ENCODE measurements around the gene PIGA.

PIGA gene, protein sequence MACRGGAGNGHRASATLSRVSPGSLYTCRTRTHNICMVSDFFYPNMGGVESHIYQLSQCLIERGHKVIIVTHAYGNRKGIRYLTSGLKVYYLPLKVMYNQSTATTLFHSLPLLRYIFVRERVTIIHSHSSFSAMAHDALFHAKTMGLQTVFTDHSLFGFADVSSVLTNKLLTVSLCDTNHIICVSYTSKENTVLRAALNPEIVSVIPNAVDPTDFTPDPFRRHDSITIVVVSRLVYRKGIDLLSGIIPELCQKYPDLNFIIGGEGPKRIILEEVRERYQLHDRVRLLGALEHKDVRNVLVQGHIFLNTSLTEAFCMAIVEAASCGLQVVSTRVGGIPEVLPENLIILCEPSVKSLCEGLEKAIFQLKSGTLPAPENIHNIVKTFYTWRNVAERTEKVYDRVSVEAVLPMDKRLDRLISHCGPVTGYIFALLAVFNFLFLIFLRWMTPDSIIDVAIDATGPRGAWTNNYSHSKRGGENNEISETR

DNA sequence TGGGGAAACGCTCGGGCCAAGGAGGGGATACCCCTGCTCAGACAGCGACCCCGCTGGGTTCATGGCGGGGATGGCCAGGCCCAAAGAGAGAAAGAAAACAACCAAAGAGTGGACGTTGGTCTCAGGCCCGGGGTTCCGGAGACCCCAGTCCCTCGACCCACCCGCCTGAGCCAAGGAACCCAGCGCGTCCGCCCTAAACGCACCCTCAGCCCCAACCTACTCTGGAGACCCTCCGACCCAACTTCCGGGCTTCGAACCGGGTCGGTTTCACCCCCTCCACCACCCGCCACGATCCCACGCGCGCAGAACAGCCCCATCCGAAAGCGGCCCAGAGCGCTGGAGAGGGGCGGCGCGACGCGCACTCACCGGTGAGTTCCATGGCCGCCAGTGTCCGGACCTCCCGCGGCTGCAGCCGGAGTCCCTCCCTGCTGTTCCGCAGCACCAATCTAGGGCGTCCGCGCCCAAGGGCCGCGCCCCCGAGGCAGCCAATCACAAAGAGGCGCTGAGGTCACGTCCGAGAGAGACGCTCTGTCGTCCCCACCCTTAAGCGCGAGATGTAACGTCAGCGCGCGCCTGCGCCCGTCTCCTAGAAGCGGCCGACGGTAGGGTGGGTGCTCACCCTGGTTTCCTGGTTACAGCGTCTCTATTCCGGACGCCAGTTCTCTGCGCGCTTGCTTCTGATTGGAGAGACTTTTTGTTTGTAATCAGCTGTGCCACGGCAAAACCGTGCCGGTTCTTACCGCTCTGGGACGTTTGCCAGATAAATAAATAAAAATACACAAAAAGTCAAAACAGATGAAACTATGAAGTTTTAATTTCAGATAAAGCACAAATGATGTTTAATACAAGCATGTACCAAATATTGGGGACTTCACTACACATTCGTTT, at the start of gene PIGA:
Gene PIGA (minus strand): TSS at position 389 of the 888 bp plus-strand sequence. CDS start 3,593 bp downstream, outside the sequence.
- peak; percentile 81 for DNase-seq (ENCODE audit: low read depth)

DNA sequence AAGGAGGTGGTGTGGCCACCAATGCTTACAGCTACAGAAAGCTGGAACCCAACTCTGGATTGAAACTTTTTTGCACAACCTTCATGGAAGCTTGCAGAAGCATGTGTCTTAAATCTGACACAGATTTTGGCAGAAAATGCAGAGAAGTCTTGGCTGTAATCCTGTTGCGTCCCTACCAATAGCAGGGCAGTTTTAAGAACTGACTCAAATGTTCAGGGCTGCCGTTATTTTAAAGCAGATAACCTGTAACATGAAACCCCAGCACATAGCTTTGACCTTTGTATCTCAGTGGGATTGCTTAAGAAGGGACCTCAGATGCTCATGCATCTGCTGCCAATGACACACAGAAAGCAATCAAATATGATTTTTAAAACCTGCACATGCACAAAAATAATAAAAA, 49.0 kb upstream of the PIGA start, which contains the start of gene VEGFD:
Gene VEGFD (minus strand): TSS at position 110 of the 400 bp plus-strand sequence. CDS start 467 bp downstream, outside the sequence.
- DNase-seq (ENCODE audit: low read depth): no peak

DNA sequence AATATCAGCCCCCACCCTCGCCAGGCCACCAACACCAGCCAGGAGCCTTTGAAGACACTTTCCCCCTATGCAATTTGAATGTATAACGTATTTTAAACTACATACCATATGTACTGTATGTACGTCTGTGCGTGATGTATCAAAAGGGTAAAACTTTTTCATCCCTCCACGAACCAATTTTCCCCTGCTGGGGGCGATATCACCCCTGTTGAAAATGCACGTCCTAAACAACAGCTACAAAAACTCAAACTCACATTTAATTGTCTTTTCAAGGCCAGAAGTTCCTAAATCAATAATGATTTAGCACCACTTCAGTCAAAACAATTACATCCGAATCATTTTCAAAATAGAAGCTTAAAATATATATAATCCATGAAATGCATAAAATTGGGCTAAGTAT, 47.5 kb upstream of the PIGA start:
- no peak for DNase-seq (ENCODE audit: low read depth)

DNA sequence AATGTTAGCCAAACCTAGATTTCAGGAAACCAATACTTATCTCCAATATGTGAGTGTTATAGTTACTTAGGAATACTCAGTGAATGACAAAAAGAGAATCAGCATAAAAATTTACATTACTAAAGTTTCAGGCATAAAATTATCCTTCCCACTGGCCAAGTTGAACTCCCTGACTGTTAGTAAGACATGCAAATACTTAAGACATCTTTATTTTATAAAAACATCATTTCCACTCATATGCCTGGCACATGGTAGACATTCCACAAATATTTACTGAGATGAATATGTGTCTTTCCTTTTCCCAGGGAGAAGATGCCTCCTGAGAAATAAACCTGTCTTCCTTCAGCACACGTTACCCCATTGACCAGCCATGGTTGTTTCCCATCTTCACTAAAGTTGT, 41.6 kb upstream of the PIGA start:
- DNase-seq (ENCODE audit: low read depth): no peak

DNA sequence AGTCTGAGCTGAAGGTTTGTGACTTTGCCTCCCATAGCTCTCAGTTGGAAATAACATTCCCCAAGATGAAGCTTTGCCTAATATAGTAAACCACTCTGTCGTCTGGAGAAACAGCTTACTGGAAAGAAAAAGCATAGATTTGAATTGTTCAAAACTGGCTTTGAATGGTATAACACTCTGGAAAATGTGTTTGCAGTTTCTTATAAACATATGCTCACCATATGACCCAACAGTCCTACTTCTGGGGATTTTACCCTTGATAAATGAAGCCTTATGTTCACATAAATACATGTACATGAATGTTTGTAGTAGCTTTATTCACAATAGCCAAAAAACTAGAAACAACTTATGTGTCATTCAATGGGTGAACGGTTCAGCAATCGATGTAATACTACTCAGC, 38.7 kb upstream of the PIGA start:
- DNase-seq (ENCODE audit: low read depth): no peak

DNA sequence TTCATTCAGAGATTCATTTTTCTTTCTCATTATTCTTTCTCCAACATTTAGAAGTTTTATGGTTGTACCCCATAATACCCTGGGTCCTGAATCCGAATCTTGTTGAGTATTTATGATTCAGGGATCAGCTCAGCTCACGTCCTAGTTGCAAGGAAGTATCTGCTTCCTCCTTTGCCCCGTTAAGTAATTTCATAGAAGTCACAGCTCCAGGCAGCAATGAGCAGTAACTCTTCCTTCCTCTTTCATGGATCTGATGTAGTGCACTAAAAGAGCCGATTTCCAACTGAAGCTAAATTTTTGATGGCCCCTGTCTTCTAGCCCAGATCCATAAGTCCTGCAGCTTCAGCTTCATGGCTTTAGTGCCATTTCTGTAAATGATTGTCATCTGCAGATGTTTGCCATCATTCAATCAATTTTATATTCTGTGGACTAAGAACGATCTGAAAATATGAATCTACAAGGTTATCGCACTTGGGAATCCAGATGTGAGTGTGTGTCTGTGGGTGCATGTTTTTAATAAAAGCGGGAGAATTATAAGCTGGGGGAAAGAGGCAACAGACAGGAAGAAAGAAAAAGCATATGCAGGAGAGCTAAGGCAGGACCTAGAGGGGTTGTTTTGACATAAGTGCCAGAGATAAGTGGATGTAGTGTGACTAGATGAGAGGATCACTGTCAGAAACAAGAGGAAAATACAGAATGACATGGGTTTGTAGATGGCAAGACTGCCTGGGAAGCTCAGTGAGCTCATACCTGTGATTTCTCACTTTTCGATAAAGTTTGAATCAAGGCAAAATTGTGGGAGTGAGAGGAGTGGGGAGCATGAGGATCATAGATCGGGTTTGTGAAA, 31.4 kb upstream of the PIGA start:
- no peak for DNase-seq (ENCODE audit: low read depth)

DNA sequence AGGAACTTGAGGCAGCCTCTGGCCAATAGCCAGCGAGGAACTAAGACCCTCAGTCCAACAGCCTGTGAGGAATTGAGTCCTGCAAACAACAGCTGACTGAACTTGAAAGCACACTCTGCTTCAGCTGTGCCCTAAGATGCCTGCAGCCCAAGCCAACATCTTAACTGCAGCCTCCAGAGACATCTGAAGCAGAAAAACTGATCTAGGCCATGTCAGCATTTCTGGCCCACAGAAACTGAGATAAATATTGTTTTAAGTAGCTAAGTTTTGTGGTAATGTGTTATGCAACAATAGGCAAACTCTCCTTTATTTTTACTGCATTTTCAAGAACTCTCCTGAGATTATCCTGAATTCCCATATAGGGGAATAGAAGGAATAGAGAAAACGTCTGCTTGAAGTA, 24.4 kb upstream of the PIGA start:
- no peak for DNase-seq (ENCODE audit: low read depth)

DNA sequence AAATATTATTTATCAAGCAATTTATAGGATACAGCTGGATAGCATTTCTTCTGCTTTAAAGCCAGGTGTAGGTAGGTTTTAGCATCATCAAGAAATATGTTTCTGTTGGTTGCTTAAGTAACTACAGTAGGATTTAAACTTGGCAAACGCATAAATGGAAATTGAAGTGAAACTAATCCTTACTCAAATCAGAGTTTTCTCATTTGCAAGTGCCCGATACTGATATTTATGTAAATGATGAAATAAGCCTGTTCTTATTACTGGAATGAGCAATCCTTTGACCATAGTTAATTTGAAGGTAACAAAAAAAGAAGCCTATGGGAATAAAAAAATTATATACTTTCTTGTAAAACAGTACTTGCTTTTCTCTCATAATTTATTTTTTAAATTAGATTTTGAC, 23.2 kb upstream of the PIGA start:
- DNase-seq (ENCODE audit: low read depth): no peak

DNA sequence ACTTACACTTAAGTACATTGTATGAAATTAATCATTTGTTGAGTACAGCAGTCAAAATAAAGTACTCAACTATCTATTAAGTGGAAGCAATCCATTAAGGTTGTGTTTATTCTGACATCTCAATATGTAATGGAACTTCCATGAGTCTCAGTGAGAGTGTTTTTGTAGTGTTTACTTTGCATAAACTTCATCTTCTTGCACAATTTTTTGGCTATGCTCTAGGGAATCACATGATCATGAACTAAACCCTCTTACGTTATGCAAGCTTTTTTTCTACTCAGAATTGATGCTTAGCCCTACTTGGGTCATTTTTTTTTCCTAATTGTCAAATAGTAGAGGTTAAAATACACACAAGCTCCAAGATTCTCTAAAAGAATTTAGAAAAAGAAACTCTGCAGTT, 21.1 kb upstream of the PIGA start:
- no peak for DNase-seq (ENCODE audit: low read depth)

DNA sequence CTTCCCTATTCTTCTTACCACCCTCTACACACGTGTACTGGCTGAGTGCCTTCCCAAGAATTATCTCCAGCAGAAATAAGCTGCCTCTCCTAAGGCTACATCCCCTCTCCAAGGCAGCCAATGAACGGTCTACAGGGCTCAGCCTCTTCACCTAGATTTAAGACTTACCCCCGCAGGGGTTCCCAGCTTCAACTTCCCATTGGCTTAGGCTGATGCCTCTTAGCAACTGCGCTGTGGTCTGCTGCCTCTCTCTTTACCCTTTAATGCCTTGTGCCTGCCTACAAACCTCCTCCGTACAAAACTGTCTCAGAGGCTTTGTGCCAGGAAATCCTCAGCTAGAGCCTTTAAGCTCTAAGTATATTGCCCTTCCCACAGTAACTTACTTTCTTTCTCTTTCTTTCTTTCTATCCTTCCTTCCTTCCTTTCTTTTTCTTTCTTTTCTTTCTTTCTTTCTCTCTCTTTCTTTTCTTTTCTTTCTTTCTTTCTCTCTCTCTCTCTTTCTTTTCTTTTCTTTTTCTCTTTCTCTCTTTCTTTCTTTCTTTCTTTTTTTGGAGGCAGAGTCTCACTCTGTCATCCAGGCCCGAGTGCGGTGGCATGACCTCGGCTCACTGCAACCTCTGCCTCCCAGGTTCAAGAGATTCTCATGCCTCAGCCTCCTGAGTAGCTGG, 15.1 kb upstream of the PIGA start:
- no peak for DNase-seq (ENCODE audit: low read depth)

DNA sequence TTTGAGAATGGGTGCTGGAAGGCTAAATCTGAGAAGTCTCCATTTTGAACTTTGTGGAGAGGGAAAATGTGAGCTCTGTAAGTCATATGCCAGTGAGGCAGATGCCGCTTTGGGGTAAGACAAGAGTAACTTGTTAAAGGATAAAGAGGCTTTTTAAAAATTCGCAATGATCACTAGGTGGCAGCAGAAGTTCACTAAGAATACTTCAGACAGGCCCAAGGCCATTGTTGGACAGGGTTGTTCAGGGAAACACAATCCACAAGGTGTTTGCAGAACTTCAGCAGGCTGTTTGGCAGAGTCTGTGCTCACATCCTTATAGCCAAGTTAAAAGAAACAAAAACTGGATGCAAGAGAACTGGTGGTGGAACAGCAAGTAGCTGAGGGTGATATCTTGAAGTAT, 13.7 kb upstream of the PIGA start:
- no peak for DNase-seq (ENCODE audit: low read depth)

DNA sequence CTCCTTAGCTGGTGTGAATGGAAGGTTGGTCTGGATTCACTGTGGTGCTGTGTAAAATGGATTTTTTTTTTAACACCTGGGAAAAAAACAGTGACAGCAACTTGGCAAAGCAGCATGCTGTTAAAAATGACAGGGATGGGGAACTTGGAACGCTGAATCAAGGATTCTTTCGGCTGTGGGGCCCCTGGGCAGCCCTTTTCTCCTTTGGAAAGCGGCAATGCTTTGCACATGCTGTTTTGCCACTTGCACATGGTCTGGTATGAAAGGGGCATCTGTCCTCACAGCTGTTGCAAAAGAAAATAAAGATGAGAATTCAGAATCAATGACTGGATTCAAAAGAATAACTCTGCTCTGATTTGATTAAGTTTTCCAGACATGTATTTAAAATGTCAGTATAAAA, 10.7 kb upstream of the PIGA start:
- DNase-seq (ENCODE audit: low read depth): no peak

DNA sequence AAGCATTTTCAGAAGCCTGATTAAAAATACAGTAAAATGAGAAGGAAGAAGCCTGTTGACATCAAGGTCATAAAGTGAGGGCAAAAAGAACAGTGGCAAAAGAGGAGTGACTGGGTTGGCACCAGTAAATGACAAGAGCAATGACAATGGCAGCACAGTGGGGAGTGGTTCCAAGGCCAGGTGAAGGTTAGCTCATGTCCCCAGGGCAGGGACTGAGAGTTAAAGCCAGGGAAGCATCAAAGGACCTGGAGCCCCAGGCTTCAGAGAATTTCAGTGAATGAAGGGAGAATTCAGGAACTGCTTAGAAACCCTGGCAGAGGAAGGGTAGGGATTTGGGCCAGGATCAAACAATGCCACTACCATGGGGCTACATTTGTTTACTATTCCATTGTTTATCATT, 8.8 kb upstream of the PIGA start:
- DNase-seq (ENCODE audit: low read depth): no peak

DNA sequence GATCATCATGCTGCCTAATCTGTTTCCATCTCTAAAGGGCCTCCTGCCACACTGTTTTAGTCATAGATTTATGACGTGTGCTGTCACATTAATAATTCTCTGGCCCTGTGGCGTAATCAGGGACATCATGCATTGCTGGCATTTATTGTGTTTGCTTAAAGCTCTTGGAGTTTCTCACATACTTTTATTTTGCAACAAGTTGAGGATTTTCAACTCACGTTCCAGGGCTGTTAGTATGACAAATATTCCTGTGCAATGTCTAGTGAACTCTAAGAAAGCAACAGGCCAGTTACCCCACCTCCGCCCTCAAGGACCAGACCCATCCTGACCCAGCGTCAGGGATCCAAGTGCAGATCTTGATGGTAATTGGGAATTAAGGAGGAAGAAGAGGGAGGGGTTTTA, 7.8 kb upstream of the PIGA start:
- no peak for DNase-seq (ENCODE audit: low read depth)

DNA sequence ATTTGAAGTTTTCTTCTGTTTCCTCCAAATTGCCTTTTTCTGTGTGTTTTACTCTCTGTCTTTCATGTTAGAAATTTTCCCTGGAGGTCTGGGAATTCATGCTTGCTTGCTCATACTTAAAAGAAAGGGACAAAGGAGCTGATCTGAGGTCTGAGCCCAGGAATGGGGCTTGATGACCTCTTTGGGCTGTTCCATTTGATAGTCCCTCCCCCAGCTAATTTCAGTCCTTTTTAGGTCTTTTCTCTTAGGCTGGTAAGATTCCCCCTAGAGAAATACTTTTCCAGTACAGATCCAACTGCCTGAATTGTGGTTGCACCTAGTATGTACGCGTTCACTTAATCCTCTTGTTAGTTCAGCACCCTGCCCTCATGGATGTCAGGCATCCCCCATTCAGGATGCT, 5.5 kb upstream of the PIGA start:
- no peak for DNase-seq (ENCODE audit: low read depth)

DNA sequence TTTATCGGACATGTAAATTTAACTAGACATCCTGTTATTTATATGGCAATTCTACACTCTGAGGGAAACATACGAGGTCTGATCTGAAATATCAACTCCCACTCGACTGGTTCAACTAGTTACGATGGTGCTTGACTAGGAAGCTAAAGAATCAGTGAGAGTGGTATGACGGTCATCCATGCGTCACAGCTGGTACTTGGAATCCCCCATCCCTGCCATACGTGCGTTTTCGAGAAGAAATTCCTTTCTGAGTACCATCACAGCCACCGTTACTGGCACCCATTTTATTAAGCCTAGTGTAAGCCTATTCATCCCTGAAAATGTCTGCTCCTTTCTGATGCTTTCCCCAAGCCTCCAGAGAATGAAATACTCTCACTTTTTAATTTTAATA, 695 bp upstream of the PIGA start:
- DNase-seq (ENCODE audit: low read depth): no peak

DNA sequence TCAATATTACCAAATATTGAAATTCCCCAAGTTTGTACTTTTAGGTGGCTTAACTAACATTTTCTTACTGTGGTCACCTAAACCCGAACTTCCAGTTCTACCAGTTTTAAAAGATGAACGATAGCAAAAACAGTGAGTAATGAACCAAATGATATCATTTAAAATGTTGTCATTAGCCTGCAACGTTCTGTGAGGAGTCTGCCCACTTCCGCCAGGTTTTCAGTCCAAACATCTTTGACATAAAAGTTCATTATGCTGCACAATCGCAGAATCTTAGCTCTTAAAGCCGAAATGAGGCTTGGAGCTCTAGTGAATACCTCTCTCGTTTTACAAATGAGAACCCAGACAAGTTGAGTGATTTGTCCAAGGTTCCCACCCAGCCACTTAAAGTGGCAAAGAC, 762 bp downstream of the PIGA start:
- no peak for DNase-seq (ENCODE audit: low read depth)

DNA sequence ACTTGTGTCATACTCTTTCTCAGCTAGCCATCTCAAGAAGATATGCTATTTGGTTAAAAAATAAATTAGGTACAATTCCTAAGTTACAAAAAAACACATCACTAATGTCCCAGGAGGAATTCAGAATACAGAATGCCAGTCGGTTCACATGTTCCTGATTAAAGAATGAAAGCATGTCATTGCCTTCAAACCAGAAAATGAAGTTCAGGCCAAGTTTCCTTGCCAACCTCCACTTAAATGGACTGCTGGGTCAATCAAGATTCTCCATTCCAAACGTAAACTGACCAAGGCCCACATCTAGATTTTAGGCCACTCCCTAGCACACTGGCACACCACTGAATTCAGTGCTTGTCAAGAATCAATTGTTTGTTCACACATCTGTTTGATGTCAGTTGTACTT, 6.5 kb downstream of the PIGA start:
- DNase-seq (ENCODE audit: low read depth): no peak

DNA sequence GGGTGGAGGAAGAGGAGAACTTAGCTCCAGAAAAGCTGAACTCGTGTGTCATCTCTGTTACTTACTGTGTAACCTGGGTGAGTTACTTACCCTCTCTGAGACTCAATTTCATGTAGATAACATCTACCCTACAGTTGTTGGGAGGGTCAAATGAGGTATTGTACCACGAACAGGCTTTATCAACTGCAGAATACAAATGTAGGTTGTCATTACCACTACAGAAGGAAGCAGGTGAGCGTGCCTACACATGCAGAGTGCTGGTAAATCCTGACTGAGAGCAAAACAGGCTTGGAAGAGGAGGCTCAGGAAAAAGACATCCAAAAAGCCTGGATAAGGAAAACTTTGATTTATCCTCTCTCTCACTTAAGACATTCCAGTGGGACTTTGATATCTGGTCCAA, 7.2 kb downstream of the PIGA start:
- no peak for DNase-seq (ENCODE audit: low read depth)

DNA sequence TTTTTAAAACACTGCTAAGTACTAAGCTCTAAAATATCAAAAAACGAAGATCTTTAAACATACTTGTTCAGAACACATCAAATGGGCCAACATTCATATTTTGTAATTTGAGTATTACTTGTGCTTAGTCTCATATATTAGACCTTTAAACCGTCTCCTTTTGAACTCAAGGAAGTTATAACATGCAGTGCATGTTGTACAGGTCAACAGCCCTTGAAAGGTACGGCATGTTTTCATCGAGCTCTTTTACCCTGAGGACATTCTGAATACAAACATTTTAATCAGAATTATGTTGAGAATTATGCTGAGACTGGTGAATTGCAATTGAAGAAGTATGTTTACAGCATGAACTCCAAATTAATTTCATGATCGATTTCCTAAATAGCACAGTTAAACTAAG, 12.9 kb downstream of the PIGA start:
- DNase-seq (ENCODE audit: low read depth): no peak

DNA sequence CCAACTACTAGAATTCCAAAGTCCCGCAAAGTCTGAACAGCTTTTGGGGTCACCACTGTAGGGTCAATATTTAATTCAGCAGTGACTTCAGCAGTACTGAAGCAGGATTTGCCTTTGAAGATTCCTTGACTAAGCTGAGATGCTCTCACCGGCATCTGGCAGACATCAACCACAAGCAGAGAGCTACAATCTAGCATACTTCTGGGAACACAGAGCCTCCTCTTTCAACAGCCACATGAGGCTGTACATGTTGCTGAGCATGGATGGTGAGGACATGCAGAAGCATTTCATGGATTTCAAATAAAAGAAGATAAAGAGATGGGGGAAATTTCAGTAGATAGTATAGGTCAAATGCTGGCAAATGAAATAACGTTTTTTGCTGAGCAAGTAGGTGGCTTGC, 13.3 kb downstream of the PIGA start:
- DNase-seq (ENCODE audit: low read depth): no peak

DNA sequence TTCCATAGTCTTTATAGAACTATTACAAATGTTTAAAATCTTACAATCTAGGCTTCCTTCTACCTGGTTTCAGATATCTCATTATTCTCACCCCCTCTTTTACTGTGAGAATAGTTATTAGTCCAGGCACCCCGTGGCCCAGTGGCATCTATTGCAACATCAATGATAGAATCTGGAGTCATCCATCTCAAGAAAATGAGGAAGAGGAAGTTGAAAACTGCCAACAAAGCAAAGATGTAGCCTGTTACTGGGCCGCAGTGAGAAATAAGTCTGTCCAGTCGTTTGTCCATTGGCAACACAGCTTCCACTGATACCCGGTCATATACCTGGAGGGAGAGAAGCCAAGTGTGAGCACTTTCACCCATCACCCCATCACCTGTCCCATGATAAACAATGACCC, 13.9 kb downstream of the PIGA start:
- no peak for DNase-seq (ENCODE audit: low read depth)

Data from activated T-helper 1 cell treated with Interleukin-2 at 50 U/mL for 16 hours (primary cell).